CD4-positive, alpha-beta T cell treated with Interleukin-6 at 100 ng/mL for 8 hours (primary cell): ENCODE data around the gene IQCC.
A peak's percentile ranks its signal among the peaks of the same experiment; 100 is the strongest.

Experiments used
- DNase-seq: peaks from one replicate; pipeline ENCODE4 v3.0.0-alpha.2; 2020; ENCODE audit warnings: mixed read lengths, low spot score

IQCC gene

DNA sequence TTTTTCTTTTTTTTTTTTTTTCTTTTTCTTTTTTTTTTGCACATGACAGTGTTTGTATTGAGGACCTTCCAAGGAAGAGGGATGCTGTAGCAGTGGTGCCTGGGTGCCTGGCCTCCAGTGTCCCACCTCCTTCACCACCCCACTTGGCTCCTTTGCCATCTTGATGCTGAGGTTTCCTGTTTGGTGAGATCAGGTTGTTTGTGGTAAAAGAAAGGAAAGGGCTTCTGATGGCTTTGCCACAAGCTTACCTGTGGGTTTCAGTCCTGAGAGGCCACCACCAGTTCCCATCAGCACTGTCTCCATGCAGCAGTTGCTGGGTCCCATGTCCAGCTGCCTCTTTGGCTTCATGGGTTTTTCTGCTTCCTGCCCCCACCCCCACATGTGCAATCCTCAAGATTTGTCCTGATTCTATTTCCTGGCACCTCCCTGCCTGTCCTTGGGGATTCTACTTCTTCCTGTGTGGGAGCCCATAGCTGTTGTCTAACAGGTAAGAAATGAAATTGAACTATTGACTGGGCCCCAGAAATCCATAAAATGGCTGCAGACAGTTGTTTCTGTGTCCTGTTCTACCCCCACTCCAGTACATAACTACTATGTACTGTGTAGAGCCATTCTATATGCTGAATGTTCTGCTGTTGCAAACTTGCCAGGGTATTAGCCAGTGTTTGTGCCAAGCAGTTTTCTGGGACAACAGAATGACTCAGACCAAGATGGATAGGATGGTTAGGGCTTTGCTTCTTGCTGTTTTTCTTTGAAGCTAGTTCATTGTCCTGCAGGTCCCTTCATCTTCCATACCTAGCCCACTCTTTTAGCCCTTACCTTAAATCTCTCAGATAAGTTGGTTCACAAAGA, 9.3 kb upstream of the IQCC start:
- DNase-seq, result peak; percentile 26

- DNase-seq, result no peak
Measured at GRCh38 chr1:32197074-32197473, 8.4 kb upstream of the IQCC start.

GRCh38 chr1:32197837-32198236, 7.6 kb upstream of the IQCC start:
- DNase-seq, result no peak

GRCh38 chr1:32198237-32199042, 7.0 kb upstream of the IQCC start:
- no peak for DNase-seq

DNA sequence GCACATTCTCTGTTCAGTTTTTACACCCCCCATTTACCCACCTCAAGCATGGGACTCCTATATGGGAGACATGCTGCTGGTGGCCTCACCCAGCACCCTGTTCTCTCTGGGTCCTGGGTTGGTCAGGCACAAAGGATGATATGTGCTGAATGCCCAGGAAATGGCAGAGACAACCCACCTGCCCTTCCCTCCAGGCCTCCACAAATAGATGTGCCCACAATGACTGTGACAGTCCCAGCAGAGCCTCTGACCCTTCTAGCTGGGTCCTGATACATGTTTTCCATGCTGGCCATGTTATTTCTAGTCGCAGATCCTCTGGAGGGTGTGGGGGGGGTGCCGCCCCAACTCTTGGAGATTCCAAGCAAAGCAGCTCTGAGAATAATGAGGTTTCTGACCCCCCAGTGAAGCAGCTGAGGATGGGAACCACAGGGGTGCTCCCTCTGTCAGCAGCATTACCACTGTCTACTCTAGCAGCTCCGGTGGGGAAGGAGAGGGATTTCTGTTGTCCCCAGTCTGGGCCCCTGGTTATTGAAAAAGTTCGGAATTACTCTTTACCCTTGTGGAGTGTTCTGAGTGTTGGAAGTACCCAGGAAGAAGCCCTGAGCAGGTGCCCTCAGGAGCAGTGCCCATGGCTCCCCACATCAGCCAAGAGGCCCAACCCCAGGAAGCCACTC, 6.3 kb upstream of the IQCC start:
- no peak for DNase-seq

- no peak for DNase-seq
Measured at GRCh38 chr1:32199717-32200072, 5.8 kb upstream of the IQCC start.

GRCh38 chr1:32200226-32201010, 5.1 kb upstream of the IQCC start, which contains the start of gene CCDC28B:
CCDC28B (plus strand) TSS chr1:32200595; CDS start chr1:32201936, 1,341 bp downstream.
- DNase-seq, result peak; percentile 41

- peak; percentile 78 for DNase-seq
Measured at GRCh38 chr1:32201011-32201855, 4.2 kb upstream of the IQCC start.

DNA sequence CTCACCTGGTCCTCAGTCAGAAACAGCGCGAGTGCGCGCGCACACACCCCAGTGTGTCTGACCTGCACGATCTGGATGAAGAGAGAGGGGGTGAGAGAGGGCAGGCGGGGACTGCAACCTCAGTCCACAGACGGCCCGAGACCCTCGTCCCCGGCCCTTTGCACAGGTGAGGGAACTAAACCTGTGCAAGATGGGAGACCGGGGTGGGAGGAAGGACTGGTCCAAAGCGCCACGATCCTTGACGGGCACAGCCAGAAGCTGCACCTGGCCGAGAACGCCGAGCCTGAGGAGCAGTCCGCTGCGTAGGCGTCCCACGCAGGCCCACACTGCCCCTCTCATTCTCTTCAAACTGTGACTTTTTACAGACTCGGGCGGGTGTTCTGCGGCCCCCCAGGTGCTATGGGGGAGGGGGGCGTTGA, 519 bp upstream of the IQCC start:
- DNase-seq, result no peak

GRCh38 chr1:32208469-32208868, 3.0 kb downstream of the IQCC start:
- no peak for DNase-seq

GRCh38 chr1:32208891-32209328, 3.4 kb downstream of the IQCC start, which contains the start of gene DCDC2B:
DCDC2B (plus strand) TSS chr1:32209089; CDS start chr1:32209094, 5 bp downstream.
- no peak for DNase-seq

GRCh38 chr1:32215629-32216480, 10.4 kb downstream of the IQCC start:
- peak; percentile 60 for DNase-seq

- no peak for DNase-seq
Measured at GRCh38 chr1:32216566-32216965, 11.1 kb downstream of the IQCC start.

DNA sequence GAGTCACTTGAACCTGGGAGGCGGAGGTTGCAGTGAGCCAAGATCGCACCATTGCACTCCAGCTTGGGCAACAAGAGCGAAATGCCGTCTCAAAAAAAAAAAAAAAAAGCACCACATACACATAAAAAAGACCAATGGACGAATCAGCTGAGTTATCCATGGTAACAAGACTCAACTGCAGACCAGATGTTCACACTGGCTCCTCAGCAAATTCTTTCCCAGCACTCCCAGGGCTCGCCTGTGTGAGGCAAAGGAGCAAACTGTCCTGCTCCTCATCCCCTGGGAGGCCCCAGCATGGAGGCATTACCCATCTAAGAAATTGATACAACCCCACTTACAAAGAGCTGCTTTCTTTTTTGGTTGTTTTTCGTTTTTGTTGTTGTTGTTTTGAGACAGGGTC, 13.6 kb downstream of the IQCC start:
- no peak for DNase-seq

- no peak for DNase-seq
Measured at GRCh38 chr1:32220746-32221580, 15.5 kb downstream of the IQCC start.

- DNase-seq, result no peak
Measured at GRCh38 chr1:32221581-32221979, 16.1 kb downstream of the IQCC start.

- DNase-seq, result peak; percentile 91
Measured at GRCh38 chr1:32221980-32222755, 16.7 kb downstream of the IQCC start, which contains the start of the genes EIF3I and TMEM234. EIF3I (plus strand) TSS chr1:32222407; CDS start chr1:32222442, 35 bp downstream. TMEM234 (minus strand) TSS chr1:32222353; CDS start chr1:32222322, 31 bp downstream.

DNA sequence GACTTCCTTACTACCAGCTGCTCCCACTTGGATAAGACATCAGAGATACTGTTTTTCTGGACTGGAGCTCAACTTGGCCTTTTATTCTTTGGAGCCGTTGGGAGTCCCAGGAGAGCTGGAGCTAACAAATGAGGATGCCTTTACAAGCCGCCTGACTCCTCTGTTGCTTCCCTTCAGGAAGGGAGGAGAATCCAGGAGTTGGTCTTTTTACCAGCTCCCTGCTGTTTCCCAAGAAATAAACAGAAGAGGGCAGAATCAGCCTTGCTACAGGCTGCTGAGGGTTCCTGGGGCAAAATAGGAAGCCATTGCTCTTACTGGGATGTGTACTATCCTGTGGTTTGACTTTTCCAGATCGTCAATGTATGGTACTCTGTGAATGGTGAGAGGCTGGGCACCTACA, 18.2 kb downstream of the IQCC start:
- DNase-seq, result no peak
